MM.1S (cell line): Measurements from ENCODE around the gene ARV1.
"Not testable (repeated sequence)": the region's sequence is repeated elsewhere in the genome, so short reads cannot be mapped to it uniquely, and the experiment has no call there.

Source experiments
- DNase-seq: peaks from one replicate; pipeline ENCODE4 v3.0.0-alpha.2; 2015
- H2AFZ ChIP-seq: fragments of 300-600 bp; sonication (generic); 2 replicates; pipeline ENCODE4 v1.6.0; 2016; ENCODE audit warnings: antibody characterized with exemption, low read length
- H3F3A ChIP-seq: fragments of 300-600 bp; sonication (generic); 2 replicates; pipeline ENCODE4 v1.6.1; 2016; ENCODE audit warnings: mild to moderate bottlenecking, antibody characterized with exemption, low read length, moderate library complexity, mixed read lengths; ENCODE audit not compliant: insufficient read depth
- H3K27ac ChIP-seq: fragments of 300-600 bp; sonication (generic); 2 replicates; pipeline ENCODE4 v1.5.1; 2016; ENCODE audit warnings: mild to moderate bottlenecking, low read length
- H3K27me3 ChIP-seq: fragments of 300-600 bp; sonication (generic); replicated peaks from 2 replicates; pipeline ENCODE4 v1.6.0; 2016; ENCODE audit warnings: low read length; ENCODE audit not compliant: insufficient read depth
- H3K36me3 ChIP-seq: fragments of 300-600 bp; sonication (generic); replicated peaks from 2 replicates; pipeline ENCODE4 v1.6.1; 2016; ENCODE audit warnings: mild to moderate bottlenecking, low read length, mixed read lengths; ENCODE audit not compliant: insufficient read depth
- H3K4me1 ChIP-seq: fragments of 300-600 bp; sonication (generic); 2 replicates; pipeline ENCODE4 v1.6.1; 2016; ENCODE audit warnings: low read length, mixed read lengths
- H3K4me2 ChIP-seq: fragments of 300-600 bp; sonication (generic); 2 replicates; pipeline ENCODE4 v1.6.0; 2016; ENCODE audit warnings: low read depth, low read length
- H3K4me3 ChIP-seq: fragments of 300-600 bp; sonication (generic); 2 replicates; pipeline ENCODE4 v1.5.1; 2016; ENCODE audit warnings: low read length, mixed read lengths
- H3K79me2 ChIP-seq: fragments of 300-600 bp; sonication (generic); 2 replicates; pipeline ENCODE4 v1.6.1; 2016; ENCODE audit warnings: mixed run types, low read length, mixed read lengths
- H3K9ac ChIP-seq: fragments of 300-600 bp; sonication (generic); 2 replicates; pipeline ENCODE4 v1.6.1; 2016; ENCODE audit warnings: low read length, mixed read lengths
- H3K9me2 ChIP-seq: fragments of 300-600 bp; sonication (generic); replicated peaks from 2 replicates; pipeline ENCODE4 v1.6.1; 2016; ENCODE audit warnings: mild to moderate bottlenecking, low read length, mixed read lengths; ENCODE audit not compliant: insufficient read depth
- H3K9me3 ChIP-seq: fragments of 300-600 bp; sonication (generic); replicated peaks from 2 replicates; pipeline ENCODE4 v1.6.1; 2016; ENCODE audit warnings: mild to moderate bottlenecking, low read length, mixed read lengths; ENCODE audit not compliant: insufficient read depth
- H4K20me1 ChIP-seq: fragments of 300-600 bp; sonication (generic); 2 replicates; pipeline ENCODE4 v1.6.1; 2016; ENCODE audit warnings: mild to moderate bottlenecking, low read length, moderate library complexity, mixed read lengths; ENCODE audit not compliant: insufficient read depth
- CTCF ChIP-seq: fragments of 300-600 bp; sonication (generic); IDR thresholded peaks from 2 replicates; pipeline ENCODE4 v1.5.1; 2016; ENCODE audit warnings: antibody characterized with exemption, low read length, mixed read lengths
- EZH2 ChIP-seq: fragments of 300-600 bp; sonication (generic); optimal IDR thresholded peaks from 2 replicates; pipeline ENCODE3; 2017; ENCODE audit warnings: low read depth, mild to moderate bottlenecking, antibody characterized with exemption, low read length, mixed read lengths
- EZH2phosphoT487 ChIP-seq: fragments of 300-600 bp; sonication (generic); IDR thresholded peaks from 2 replicates; pipeline ENCODE4 v1.6.1; 2018; ENCODE audit warnings: antibody characterized with exemption, low read length

ARV1 gene

DNA sequence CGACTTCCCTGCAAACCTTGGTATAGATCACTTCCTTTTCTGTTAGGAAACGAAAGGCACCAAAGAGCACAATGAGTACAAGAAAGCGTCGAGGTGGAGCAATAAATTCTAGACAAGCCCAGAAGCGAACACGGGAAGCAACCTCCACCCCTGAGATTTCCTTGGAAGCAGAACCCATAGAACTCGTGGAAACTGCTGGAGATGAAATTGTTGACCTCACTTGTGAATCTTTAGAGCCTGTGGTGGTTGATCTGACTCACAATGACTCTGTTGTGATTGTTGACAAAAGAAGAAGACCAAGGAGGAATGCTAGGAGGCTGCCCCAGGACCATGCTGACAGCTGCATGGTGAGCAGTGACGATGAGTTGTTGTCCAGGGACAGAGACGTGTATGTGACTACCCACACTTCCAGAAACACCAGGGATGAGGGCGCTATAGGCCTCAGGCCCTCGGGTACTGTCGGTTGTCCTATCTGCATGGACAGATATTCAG, 42.7 kb downstream of the ARV1 start:
- Histone ChIP-seq H2AFZ (no peak overlapping the region), H3F3A (no peaks in the 10 kb centered on the region), H3K4me1 (no peaks in the 10 kb centered on the region), H3K79me2 (no peaks in the 10 kb centered on the region), H3K4me2 (no peak overlapping the region), H3K9me3 (no peaks in the 10 kb centered on the region), H3K27me3 (no peaks in the 10 kb centered on the region), H3K27ac (no peak overlapping the region), H3K4me3 (no peak overlapping the region), H3K36me3 (no peaks in the 10 kb centered on the region), H4K20me1 (no peaks in the 10 kb centered on the region), H3K9me2 (no peaks in the 10 kb centered on the region), H3K9ac (no peak overlapping the region)
- peak; percentile 5 for DNase-seq
- TF ChIP-seq EZH2 (no peak), CTCF (no peak), EZH2phosphoT487 (no peak)

DNA sequence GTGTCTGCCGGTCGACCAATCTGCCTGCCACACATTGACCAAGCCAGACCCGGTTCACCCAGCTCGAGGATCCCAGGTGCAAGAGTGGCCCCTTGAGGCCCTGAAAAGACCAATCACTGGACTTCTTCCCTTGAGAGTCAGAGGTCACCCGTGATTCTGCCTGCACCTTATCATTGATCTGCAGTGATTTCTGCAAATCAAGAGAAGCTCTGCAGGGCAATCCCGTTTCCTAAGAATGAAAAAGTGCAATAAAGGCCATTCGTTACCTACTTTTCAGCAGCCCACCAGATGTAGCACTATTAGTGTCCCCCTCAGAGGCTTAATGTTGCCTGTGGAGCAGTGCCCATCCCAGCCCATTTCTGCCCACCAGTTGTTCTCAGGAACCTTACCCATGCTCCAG, 43.6 kb downstream of the ARV1 start:
- not testable (repeated sequence) for H4K20me1 ChIP-seq, H3K36me3 ChIP-seq, H3F3A ChIP-seq, H3K27ac ChIP-seq, H3K79me2 ChIP-seq, DNase-seq, H3K9ac ChIP-seq, H3K4me1 ChIP-seq, H3K9me2 ChIP-seq, H3K9me3 ChIP-seq, H3K4me2 ChIP-seq, H3K27me3 ChIP-seq, H2AFZ ChIP-seq, H3K4me3 ChIP-seq

DNA sequence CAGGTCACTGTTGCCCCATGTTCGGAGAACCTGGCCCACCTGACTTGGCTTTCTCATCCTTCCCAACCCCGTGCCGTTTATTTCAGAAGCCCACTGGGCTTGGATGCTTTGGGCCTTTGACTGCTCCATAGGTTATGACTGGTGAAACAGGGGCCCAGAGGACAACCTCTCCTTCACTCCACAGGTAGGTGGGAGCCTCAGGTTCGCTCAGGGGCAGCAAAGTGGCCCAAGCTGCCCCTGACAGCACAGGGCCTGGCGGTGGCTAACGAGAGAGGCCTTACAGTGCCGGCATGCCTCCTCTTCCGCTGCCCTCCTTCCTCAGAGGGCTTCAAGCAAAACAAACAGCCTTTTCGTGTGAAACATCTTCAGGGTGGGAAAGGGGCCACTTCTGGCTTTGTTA, 44.3 kb downstream of the ARV1 start:
- H3K27me3 ChIP-seq = no peaks in the 10 kb centered on the region
- no peaks in the 10 kb centered on the region for H3K36me3 ChIP-seq
- no peaks in the 10 kb centered on the region for H3K4me1 ChIP-seq
- no peak overlapping the region for H3K4me2 ChIP-seq
- H3F3A ChIP-seq = no peaks in the 10 kb centered on the region
- no peak for TF ChIP-seq EZH2phosphoT487
- no peak for TF ChIP-seq EZH2
- no peak for TF ChIP-seq CTCF
- H2AFZ ChIP-seq = no peak overlapping the region
- no peak overlapping the region for H3K27ac ChIP-seq
- H3K9me3 ChIP-seq = no peaks in the 10 kb centered on the region
- H3K9ac ChIP-seq = no peak overlapping the region
- no peaks in the 10 kb centered on the region for H4K20me1 ChIP-seq
- no peak for DNase-seq
- no peaks in the 10 kb centered on the region for H3K79me2 ChIP-seq
- no peaks in the 10 kb centered on the region for H3K9me2 ChIP-seq
- no peak overlapping the region for H3K4me3 ChIP-seq

DNA sequence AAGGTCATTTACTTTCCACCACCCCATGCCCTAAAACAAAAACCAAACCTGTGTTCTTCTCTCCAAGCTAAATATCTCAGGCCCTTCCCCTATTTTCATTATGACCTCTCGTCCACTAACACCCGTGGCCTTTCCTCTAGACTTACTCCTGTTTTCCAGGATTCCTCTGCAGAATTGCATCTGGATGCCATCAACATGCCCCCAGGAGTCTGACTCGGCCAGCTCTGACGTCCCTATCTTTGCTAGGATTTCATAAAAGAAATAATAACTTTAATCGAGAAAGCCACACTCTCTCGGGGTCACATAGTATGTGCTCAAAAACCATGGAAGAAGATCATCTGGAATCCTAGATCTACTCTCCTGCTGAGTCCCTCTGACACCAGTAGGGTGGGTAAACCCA, 47.7 kb downstream of the ARV1 start:
- Histone ChIP-seq H2AFZ (no peak overlapping the region), H3K4me2 (no peak overlapping the region), H3K9me2 (no peaks in the 10 kb centered on the region), H4K20me1 (no peaks in the 10 kb centered on the region), H3F3A (no peaks in the 10 kb centered on the region), H3K79me2 (no peaks in the 10 kb centered on the region), H3K27ac (no peak overlapping the region), H3K27me3 (no peaks in the 10 kb centered on the region), H3K9me3 (no peaks in the 10 kb centered on the region), H3K4me1 (no peaks in the 10 kb centered on the region), H3K36me3 (no peaks in the 10 kb centered on the region), H3K9ac (no peak overlapping the region), H3K4me3 (no peak overlapping the region)
- no peak for TF ChIP-seq CTCF
- no peak for TF ChIP-seq EZH2phosphoT487
- no peak for DNase-seq
